K562 (cell line): ENCODE data around the gene DEPDC4.

Experiments
- MYC ChIP-seq, 2 experiments: fragments of 250-450 bp in 1 of 2; sonication (Bioruptor Pico) in 1 of 2; IDR thresholded peaks; 2 replicates each; pipeline versions ENCODE4 v1.5.1 to v1.6.1; 2012 to 2021; ENCODE audit warnings: low read depth in 2 of 2, borderline replicate concordance in 1 of 2, improper control_type of control experiment in 1 of 2, low read length in 1 of 2, mild to moderate bottlenecking in 1 of 2, moderate library complexity in 1 of 2
- POLR3G ChIP-seq: IDR thresholded peaks from 2 replicates; pipeline ENCODE4 v1.6.1; 2011; ENCODE audit not compliant: insufficient read length, insufficient replicate concordance; ENCODE audit errors: extremely low read depth

GRCh38 chr12:100274291-100274690 is 7.4 kb upstream of the DEPDC4 start:
- TF ChIP-seq POLR3G (no peak), MYC (IDR thresholded peaks at IDR 0.05; ENCODE audit: low read depth, low read length) (no peak), MYC (CRISPR knock-in tag; IDR thresholded peaks at IDR 0.05; ENCODE audit: borderline replicate concordance, low read depth) (no peak)
